ENCODE results near the gene RRBP1. TPM values are rescaled to one million over a fixed set of nuclear protein-coding genes. Genes with fewer than 3 reads are reported as not detected.

Gene RRBP1
- total RNA-seq, 6 experiments from 2014 or later, result 121 to 274 (median 193) TPM

GRCh38 chr20:17565169-17565845 is 116.7 kb downstream of the RRBP1 start:
- 65% methylated on average over 4 of the region's 4 CpGs for WGBS (ENCODE audit: insufficient coverage, low coverage, low lambda C conversion rate, missing lambda C conversion rate)
- Histone ChIP-seq H3K27ac (no peak overlapping the region), H3K27me3 (no peaks in the 10 kb centered on the region), H3K36me3 (no peaks in the 10 kb centered on the region), H3K4me3 (no peak overlapping the region), H3K9me3 (no peaks in the 10 kb centered on the region), H3K4me1 (no peaks in the 10 kb centered on the region)
- no peak for TF ChIP-seq CTCF (IDR thresholded peaks at IDR 0.05)
- no peak for TF ChIP-seq POLR2A (IDR thresholded peaks at IDR 0.05)
- ATAC-seq (no peak), DNase-seq (no peak)
- intact Hi-C loops (cut with DNase I), result no loop called here

Other genes with a start within 250 kb of the RRBP1 start
- gene BFSP1, start 150.9 kb downstream of the RRBP1 start, total RNA-seq, result under 1 TPM; 0.16 to 0.68 (median 0.25) TPM
- 10 to 100 TPM; 65.8 to 94.4 (median 86.9) TPM for gene DSTN, start 112.2 kb downstream of the RRBP1 start, total RNA-seq
- not detected for gene BANF2, start 17.7 kb upstream of the RRBP1 start, total RNA-seq